Upper lobe of left lung (tissue), 4 donors: ENCODE measurements around the gene ODF2L.

Source experiments
- CTCF ChIP-seq, 6 experiments: fragments of 450-650 bp in 4 of 6; fragments of 200-600 bp in 2 of 6; sonication (generic) in 2 of 6; IDR thresholded peaks; one replicate each; pipeline ENCODE4 v1.5.1; 2016 to 2019; ENCODE audit warnings: antibody characterized with exemption in 6 of 6
- POLR2A ChIP-seq, 4 donors: fragments of 450-650 bp; IDR thresholded peaks; one replicate each; pipeline ENCODE4 v1.5.1; 2016 to 2017; ENCODE audit warnings: antibody characterized with exemption in 4 of 4, mild to moderate bottlenecking in 2 of 4
- POLR2AphosphoS5 ChIP-seq, 2 donors: sonication (generic); formaldehyde crosslinking; IDR thresholded peaks; one replicate each; pipeline ENCODE4 v1.5.1; 2017; ENCODE audit warnings: antibody characterized with exemption in 2 of 2

- no peak for TF ChIP-seq POLR2A (IDR thresholded peaks at IDR 0.05)
- no peak for TF ChIP-seq CTCF (IDR thresholded peaks at IDR 0.05)
- TF ChIP-seq POLR2AphosphoS5 (IDR thresholded peaks at IDR 0.05): no peak
These were observed 56.9 kb downstream of the ODF2L start for GRCh38 chr1:86339014-86339812.
